ENCODE results near the gene ARAP2. TPM values are rescaled to one million over a fixed set of nuclear protein-coding genes. Genes with fewer than 3 reads are reported as not detected.

Gene ARAP2
- total and polyA plus RNA-seq, 2 experiments from 2014 or later: 0.92 to 4.8 TPM

- no peak for DNase-seq (ENCODE audit: low spot score)
- no peaks in the 10 kb centered on the region for H3K9me2 ChIP-seq (ENCODE audit: insufficient read depth)
- H3K36me3 Mint-ChIP-seq (ENCODE audit: low read depth): no peaks in the 10 kb centered on the region
- H3K27me3 ChIP-seq (ENCODE audit: insufficient read depth): no peaks in the 10 kb centered on the region
- no peaks in the 10 kb centered on the region for H3K36me3 ChIP-seq (ENCODE audit: insufficient read depth)
- peaks cover 19% of the 10 kb centered on the region for H3K4me1 ChIP-seq (ENCODE audit: insufficient read depth)
- H3K4me2 ChIP-seq: no peak overlapping the region
- ATAC-seq: no peak
- H3K4me3 Mint-ChIP-seq: no peak overlapping the region
- no peaks in the 10 kb centered on the region for H4K20me1 ChIP-seq (replicated peaks; ENCODE audit: insufficient read depth)
- H3K27ac ChIP-seq (ENCODE audit: low read depth): no peak overlapping the region
- peaks cover 16% of the 10 kb centered on the region for H3K4me1 Mint-ChIP-seq
- no peak overlapping the region for H3K27ac Mint-ChIP-seq
- H3K9me3 Mint-ChIP-seq: no peaks in the 10 kb centered on the region
- H3K79me2 ChIP-seq (replicated peaks; ENCODE audit: insufficient read depth): no peaks in the 10 kb centered on the region
- no peak overlapping the region for H3K4me3 ChIP-seq
- no peak overlapping the region for H2AFZ ChIP-seq
- TF ChIP-seq ETS1 (IDR thresholded peaks at IDR 0.05): no peak
- no peak for TF ChIP-seq CREB1 (CRISPR knock-in tag; IDR thresholded peaks at IDR 0.05; ENCODE audit: low read depth)
- TF ChIP-seq, protein P1, sequence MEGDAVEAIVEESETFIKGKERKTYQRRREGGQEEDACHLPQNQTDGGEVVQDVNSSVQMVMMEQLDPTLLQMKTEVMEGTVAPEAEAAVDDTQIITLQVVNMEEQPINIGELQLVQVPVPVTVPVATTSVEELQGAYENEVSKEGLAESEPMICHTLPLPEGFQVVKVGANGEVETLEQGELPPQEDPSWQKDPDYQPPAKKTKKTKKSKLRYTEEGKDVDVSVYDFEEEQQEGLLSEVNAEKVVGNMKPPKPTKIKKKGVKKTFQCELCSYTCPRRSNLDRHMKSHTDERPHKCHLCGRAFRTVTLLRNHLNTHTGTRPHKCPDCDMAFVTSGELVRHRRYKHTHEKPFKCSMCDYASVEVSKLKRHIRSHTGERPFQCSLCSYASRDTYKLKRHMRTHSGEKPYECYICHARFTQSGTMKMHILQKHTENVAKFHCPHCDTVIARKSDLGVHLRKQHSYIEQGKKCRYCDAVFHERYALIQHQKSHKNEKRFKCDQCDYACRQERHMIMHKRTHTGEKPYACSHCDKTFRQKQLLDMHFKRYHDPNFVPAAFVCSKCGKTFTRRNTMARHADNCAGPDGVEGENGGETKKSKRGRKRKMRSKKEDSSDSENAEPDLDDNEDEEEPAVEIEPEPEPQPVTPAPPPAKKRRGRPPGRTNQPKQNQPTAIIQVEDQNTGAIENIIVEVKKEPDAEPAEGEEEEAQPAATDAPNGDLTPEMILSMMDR (conservative IDR thresholded peaks at IDR 0.05; ENCODE audit: low read depth in 2 of 2): no peak
- no peak for TF ChIP-seq JUNB (IDR thresholded peaks at IDR 0.05; ENCODE audit: unreplicated experiment)
- no peak for TF ChIP-seq STAT1 (IDR thresholded peaks at IDR 0.05; ENCODE audit: unreplicated experiment)
- no peak for TF ChIP-seq ZNF114 (CRISPR knock-in tag; IDR thresholded peaks at IDR 0.05)
- no peak for TF ChIP-seq EZH2 (IDR thresholded peaks at IDR 0.05; ENCODE audit: low read depth, unreplicated experiment)
- no peak for TF ChIP-seq NANOG (IDR thresholded peaks at IDR 0.05; ENCODE audit: borderline replicate concordance)
- TF ChIP-seq, protein P2, sequence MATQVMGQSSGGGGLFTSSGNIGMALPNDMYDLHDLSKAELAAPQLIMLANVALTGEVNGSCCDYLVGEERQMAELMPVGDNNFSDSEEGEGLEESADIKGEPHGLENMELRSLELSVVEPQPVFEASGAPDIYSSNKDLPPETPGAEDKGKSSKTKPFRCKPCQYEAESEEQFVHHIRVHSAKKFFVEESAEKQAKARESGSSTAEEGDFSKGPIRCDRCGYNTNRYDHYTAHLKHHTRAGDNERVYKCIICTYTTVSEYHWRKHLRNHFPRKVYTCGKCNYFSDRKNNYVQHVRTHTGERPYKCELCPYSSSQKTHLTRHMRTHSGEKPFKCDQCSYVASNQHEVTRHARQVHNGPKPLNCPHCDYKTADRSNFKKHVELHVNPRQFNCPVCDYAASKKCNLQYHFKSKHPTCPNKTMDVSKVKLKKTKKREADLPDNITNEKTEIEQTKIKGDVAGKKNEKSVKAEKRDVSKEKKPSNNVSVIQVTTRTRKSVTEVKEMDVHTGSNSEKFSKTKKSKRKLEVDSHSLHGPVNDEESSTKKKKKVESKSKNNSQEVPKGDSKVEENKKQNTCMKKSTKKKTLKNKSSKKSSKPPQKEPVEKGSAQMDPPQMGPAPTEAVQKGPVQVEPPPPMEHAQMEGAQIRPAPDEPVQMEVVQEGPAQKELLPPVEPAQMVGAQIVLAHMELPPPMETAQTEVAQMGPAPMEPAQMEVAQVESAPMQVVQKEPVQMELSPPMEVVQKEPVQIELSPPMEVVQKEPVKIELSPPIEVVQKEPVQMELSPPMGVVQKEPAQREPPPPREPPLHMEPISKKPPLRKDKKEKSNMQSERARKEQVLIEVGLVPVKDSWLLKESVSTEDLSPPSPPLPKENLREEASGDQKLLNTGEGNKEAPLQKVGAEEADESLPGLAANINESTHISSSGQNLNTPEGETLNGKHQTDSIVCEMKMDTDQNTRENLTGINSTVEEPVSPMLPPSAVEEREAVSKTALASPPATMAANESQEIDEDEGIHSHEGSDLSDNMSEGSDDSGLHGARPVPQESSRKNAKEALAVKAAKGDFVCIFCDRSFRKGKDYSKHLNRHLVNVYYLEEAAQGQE (IDR thresholded peaks at IDR 0.05; ENCODE audit: unreplicated experiment): no peak
- no peak for TF ChIP-seq POLR2AphosphoS5 (IDR thresholded peaks at IDR 0.05; ENCODE audit: low read depth)
- no peak for TF ChIP-seq ZNF331 (CRISPR knock-in tag; IDR thresholded peaks at IDR 0.05; ENCODE audit: low read depth)
- no peak for TF ChIP-seq EZH2phosphoT487 (IDR thresholded peaks at IDR 0.05; ENCODE audit: unreplicated experiment)
- TF ChIP-seq, protein P3, sequence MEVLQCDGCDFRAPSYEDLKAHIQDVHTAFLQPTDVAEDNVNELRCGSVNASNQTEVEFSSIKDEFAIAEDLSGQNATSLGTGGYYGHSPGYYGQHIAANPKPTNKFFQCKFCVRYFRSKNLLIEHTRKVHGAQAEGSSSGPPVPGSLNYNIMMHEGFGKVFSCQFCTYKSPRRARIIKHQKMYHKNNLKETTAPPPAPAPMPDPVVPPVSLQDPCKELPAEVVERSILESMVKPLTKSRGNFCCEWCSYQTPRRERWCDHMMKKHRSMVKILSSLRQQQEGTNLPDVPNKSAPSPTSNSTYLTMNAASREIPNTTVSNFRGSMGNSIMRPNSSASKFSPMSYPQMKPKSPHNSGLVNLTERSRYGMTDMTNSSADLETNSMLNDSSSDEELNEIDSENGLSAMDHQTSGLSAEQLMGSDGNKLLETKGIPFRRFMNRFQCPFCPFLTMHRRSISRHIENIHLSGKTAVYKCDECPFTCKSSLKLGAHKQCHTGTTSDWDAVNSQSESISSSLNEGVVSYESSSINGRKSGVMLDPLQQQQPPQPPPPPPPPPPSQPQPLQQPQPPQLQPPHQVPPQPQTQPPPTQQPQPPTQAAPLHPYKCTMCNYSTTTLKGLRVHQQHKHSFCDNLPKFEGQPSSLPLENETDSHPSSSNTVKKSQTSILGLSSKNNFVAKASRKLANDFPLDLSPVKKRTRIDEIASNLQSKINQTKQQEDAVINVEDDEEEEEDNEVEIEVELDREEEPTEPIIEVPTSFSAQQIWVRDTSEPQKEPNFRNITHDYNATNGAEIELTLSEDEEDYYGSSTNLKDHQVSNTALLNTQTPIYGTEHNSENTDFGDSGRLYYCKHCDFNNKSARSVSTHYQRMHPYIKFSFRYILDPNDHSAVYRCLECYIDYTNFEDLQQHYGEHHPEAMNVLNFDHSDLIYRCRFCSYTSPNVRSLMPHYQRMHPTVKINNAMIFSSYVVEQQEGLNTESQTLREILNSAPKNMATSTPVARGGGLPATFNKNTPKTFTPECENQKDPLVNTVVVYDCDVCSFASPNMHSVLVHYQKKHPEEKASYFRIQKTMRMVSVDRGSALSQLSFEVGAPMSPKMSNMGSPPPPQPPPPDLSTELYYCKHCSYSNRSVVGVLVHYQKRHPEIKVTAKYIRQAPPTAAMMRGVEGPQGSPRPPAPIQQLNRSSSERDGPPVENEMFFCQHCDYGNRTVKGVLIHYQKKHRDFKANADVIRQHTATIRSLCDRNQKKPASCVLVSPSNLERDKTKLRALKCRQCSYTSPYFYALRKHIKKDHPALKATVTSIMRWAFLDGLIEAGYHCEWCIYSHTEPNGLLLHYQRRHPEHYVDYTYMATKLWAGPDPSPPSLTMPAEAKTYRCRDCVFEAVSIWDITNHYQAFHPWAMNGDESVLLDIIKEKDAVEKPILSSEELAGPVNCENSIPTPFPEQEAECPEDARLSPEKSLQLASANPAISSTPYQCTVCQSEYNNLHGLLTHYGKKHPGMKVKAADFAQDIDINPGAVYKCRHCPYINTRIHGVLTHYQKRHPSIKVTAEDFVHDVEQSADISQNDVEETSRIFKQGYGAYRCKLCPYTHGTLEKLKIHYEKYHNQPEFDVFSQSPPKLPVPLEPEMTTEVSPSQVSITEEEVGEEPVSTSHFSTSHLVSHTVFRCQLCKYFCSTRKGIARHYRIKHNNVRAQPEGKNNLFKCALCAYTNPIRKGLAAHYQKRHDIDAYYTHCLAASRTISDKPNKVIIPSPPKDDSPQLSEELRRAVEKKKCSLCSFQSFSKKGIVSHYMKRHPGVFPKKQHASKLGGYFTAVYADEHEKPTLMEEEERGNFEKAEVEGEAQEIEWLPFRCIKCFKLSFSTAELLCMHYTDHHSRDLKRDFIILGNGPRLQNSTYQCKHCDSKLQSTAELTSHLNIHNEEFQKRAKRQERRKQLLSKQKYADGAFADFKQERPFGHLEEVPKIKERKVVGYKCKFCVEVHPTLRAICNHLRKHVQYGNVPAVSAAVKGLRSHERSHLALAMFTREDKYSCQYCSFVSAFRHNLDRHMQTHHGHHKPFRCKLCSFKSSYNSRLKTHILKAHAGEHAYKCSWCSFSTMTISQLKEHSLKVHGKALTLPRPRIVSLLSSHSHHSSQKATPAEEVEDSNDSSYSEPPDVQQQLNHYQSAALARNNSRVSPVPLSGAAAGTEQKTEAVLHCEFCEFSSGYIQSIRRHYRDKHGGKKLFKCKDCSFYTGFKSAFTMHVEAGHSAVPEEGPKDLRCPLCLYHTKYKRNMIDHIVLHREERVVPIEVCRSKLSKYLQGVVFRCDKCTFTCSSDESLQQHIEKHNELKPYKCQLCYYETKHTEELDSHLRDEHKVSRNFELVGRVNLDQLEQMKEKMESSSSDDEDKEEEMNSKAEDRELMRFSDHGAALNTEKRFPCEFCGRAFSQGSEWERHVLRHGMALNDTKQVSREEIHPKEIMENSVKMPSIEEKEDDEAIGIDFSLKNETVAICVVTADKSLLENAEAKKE (CRISPR knock-in tag; IDR thresholded peaks at IDR 0.05): no peak
- H3K27me3 Mint-ChIP-seq (ENCODE audit: insufficient read depth, low read depth, poor library complexity): no peaks in the 10 kb centered on the region
- no peaks in the 10 kb centered on the region for H3F3A ChIP-seq (replicated peaks; ENCODE audit: low read depth)
These were observed 24.8 kb upstream of the ARAP2 start for GRCh38 chr4:36269101-36269500.

Measured in GM23338 (cell line).